BLaER1 (cell line): ENCODE results near the gene ACP4.
"Not testable (repeated sequence)": the region's sequence is repeated elsewhere in the genome, so short reads cannot be mapped to it uniquely, and the experiment has no call there.

Source experiments
- H3K27ac ChIP-seq: shearing (Covaris generic); formaldehyde crosslinking; 2 replicates; pipeline ENCODE4 v1.8.1; 2022
- H3K27me3 ChIP-seq: shearing (Covaris generic); formaldehyde crosslinking; 2 replicates; pipeline ENCODE4 v1.8.1; 2022
- H3K36me3 ChIP-seq: shearing (Covaris generic); formaldehyde crosslinking; 2 replicates; pipeline ENCODE4 v1.8.1; 2022
- H3K4me1 ChIP-seq: shearing (Covaris generic); formaldehyde crosslinking; 2 replicates; pipeline ENCODE4 v1.8.1; 2022
- H3K4me2 ChIP-seq: shearing (Covaris generic); formaldehyde crosslinking; 2 replicates; pipeline ENCODE4 v1.8.1; 2022
- H3K4me3 ChIP-seq: shearing (Covaris generic); formaldehyde crosslinking; 2 replicates; pipeline ENCODE4 v1.8.1; 2022
- H3K9ac ChIP-seq: shearing (Covaris generic); formaldehyde crosslinking; 2 replicates; pipeline ENCODE4 v1.8.1; 2022
- H3K9me3 ChIP-seq: shearing (Covaris generic); formaldehyde crosslinking; 2 replicates; pipeline ENCODE4 v1.8.1; 2022
- H4K20me1 ChIP-seq: shearing (Covaris generic); formaldehyde crosslinking; 2 replicates; pipeline ENCODE4 v1.8.1; 2022
- Cebpa-rat ChIP-seq: shearing (Covaris generic); IDR thresholded peaks from 2 replicates; pipeline ENCODE4 v1.8.1; 2022

Gene ACP4

DNA sequence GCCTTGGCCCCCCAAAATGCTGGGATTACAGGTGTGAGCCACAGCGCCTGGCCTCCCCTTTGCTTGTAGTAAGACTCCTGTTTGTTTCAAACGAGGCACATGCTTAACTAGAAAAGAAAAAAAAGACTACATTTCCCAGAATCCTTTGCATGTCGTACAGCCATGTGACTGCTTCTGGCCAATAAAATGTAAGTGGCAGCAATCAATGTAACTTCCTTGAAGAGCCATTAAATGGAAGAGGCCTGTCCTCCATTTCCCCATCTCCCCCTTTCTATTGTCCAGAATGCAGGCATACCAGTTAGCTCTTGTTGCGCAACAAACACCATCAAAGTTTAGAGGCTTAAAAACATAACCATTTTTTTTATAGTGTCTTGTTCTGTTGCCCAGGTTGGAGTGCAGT, 30.3 kb upstream of the ACP4 start:
- Histone ChIP-seq H3K27ac (no peak overlapping the region), H3K36me3 (no peaks in the 10 kb centered on the region), H3K4me2 (no peak overlapping the region), H3K9me3 (peaks cover 6% of the 10 kb centered on the region; the same call in 1 of the 2 replicates), H3K9ac (no peak overlapping the region), H4K20me1 (no peaks in the 10 kb centered on the region), H3K4me3 (no peak overlapping the region), H3K4me1 (no peaks in the 10 kb centered on the region), H3K27me3 (no peaks in the 10 kb centered on the region)
- TF ChIP-seq Cebpa-rat = peak; percentile 80

DNA sequence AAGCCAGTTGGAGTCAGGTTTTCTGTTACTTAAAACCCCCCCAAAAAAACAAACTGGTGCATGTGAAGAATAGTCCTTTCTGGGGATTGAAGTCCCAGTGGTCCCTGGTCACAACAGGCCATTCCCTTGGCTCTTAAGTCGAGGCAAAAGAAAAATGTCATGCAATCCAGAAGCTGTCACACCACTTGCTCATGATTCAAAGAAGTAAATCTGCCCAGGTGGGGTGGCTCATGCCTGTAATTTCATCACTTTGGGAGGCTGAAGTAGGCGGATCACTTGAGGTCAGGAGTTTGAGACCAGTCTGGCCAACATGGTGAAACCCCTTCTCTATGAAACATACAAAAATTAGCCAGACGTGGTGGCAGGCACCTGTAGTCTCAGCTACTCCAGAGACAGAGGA, 28.7 kb upstream of the ACP4 start:
- H3K4me2 ChIP-seq, H3K36me3 ChIP-seq, H3K27me3 ChIP-seq, H3K27ac ChIP-seq, H3K9ac ChIP-seq, H3K4me3 ChIP-seq, H3K4me1 ChIP-seq, H4K20me1 ChIP-seq, H3K9me3 ChIP-seq: not testable (repeated sequence)

DNA sequence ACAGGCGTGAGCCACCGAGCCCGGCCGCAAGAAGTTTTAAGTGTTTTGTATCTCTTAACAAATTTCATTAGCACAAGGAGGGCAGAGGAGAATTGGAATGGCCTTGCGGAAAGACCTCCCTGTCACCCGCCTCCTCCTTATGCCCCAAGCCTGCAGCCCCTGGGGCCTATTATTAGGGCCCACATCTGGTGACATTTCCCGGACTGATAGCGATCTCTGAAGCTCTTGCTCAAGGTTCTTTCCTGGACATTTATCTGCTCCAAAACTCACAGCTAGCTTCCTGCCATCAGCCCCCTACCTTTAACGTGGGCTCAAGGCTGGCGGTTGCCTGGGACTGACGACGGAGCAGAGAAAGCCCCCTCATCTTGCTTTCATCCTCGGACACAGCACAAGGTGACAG, 26.7 kb upstream of the ACP4 start:
- H3K9ac ChIP-seq, H3K4me3 ChIP-seq, H3K4me2 ChIP-seq, H3K36me3 ChIP-seq, H3K9me3 ChIP-seq, H3K27me3 ChIP-seq, H3K27ac ChIP-seq, H3K4me1 ChIP-seq, H4K20me1 ChIP-seq: not testable (repeated sequence)

DNA sequence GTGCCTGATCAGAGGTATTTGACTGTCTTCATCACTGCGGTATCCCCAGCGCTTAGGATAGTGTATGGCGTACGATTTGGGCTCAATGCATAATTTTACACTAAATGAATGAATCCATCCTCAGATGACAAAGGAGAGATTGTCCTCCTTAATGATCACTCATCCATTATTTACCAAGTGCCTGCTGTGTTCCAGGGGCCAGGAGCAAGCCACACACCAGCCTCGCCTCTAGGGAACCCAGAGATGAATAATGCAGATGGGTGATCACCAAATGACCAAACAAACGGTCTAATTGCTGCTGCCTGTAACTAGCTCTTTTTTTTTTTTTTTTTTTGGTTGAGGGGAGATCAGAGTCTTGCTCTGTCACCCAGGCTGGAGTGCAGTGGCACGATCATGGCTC, 25.8 kb upstream of the ACP4 start:
- Histone ChIP-seq H3K27ac (no peak overlapping the region), H3K9me3 (peaks cover 6% of the 10 kb centered on the region; the same call in 1 of the 2 replicates), H3K4me1 (no peaks in the 10 kb centered on the region), H3K9ac (no peak overlapping the region), H3K4me2 (no peak overlapping the region), H4K20me1 (no peaks in the 10 kb centered on the region), H3K36me3 (no peaks in the 10 kb centered on the region), H3K4me3 (no peak overlapping the region), H3K27me3 (no peaks in the 10 kb centered on the region)
- TF ChIP-seq Cebpa-rat = no peak

DNA sequence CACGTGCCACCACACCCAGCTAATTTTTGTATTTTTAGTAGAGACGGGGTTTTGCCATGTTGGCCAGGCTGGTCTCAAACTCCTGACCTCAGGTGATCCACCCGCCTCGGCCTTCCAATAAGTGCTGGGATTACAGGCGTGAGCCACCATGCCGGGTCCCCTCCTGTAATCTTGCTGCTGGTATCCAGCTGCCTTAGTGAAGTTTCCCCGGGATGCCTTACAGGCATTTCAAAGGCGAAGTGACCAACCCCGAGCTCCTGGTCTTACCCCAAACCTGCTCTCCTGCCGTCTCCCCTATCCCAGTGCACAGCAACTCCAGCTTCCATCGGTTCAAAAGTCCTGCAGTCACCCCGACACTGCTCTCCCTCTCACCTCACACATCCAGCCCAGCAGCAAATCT, 23.5 kb upstream of the ACP4 start:
- not testable (repeated sequence) for H3K9me3 ChIP-seq, H3K4me2 ChIP-seq, H3K27me3 ChIP-seq, H4K20me1 ChIP-seq, H3K4me3 ChIP-seq, H3K4me1 ChIP-seq, H3K27ac ChIP-seq, H3K36me3 ChIP-seq, H3K9ac ChIP-seq

DNA sequence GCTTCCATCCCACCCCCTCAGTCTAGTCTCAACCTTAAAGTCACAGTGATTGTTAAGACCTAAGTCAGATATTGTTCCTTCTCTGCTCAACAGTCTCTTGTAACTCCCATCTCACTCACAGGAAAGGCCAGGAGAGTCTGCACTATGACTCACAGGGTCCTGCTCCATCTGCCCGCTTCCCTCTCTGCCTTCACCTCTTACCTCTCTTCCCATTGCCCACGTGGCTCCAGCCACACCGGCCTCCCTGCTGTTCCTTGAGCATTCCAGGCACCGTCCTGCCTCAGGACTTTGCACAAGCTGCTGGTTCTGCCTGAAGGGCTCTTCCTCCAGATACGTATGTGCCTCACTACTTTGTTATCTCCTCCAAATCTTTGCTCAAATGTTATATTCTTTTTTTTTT, 23.0 kb upstream of the ACP4 start:
- not testable (repeated sequence) for H3K36me3 ChIP-seq, H3K4me2 ChIP-seq, H4K20me1 ChIP-seq, H3K4me3 ChIP-seq, H3K27me3 ChIP-seq, H3K9ac ChIP-seq, H3K9me3 ChIP-seq, H3K4me1 ChIP-seq, H3K27ac ChIP-seq

DNA sequence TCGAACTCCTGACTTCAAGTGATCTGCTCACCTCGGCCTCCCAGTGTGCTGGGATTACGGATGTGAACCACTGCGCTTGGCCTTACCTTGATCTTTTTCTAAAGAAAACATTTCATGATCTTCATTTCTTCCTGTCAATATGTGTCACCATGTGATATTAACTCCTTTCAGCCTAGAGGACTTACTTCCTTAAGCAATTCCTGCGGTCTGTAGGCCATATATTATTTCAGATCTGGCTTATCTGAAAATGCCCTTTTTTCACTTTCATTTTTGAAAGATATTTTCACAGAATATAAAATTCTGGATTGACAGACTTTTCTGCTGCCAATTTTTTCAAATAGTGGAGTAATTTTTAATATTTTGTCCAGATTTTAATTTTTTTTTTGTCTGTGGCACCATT, 21.9 kb upstream of the ACP4 start:
- no peak overlapping the region for H3K9ac ChIP-seq
- no peaks in the 10 kb centered on the region for H3K27me3 ChIP-seq
- no peak overlapping the region for H3K4me2 ChIP-seq
- no peaks in the 10 kb centered on the region for H3K36me3 ChIP-seq
- H3K4me3 ChIP-seq = no peak overlapping the region
- H3K9me3 ChIP-seq = no peaks in the 10 kb centered on the region
- H4K20me1 ChIP-seq = no peaks in the 10 kb centered on the region
- no peak overlapping the region for H3K27ac ChIP-seq
- no peaks in the 10 kb centered on the region for H3K4me1 ChIP-seq
- TF ChIP-seq Cebpa-rat = no peak

DNA sequence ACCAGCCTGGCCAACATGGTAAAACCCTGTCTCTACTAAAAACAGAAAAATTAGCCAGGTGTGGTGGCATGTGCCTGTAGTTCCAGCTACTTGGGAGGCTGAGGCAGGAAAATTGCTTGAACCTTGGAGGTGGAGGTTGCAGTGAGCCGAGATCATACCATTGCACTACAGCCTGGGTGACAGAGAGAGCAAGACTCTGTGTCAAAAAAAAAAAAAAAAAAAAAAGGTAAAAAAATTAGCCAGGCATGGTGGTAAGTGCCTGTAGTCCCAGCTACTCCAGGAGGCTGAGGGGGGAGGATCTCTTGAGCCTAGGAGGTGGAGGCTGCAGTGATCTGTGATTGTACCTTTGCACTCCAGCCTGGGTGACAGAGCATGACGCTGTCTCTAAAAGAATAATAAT, 20.1 kb upstream of the ACP4 start, which contains the start of gene GPR32:
Gene GPR32, plus strand, starts transcription at position 301 of the 400 bp plus-strand sequence. CDS start 137 bp downstream, outside the sequence.
- not testable (repeated sequence) for H3K4me1 ChIP-seq, H3K4me3 ChIP-seq, H3K9ac ChIP-seq, H3K36me3 ChIP-seq, H3K27ac ChIP-seq, H4K20me1 ChIP-seq, H3K27me3 ChIP-seq, H3K9me3 ChIP-seq, H3K4me2 ChIP-seq

DNA sequence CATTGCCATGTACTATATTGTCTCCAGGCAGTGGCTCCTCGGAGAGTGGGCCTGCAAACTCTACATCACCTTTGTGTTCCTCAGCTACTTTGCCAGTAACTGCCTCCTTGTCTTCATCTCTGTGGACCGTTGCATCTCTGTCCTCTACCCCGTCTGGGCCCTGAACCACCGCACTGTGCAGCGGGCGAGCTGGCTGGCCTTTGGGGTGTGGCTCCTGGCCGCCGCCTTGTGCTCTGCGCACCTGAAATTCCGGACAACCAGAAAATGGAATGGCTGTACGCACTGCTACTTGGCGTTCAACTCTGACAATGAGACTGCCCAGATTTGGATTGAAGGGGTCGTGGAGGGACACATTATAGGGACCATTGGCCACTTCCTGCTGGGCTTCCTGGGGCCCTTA, 19.3 kb upstream of the ACP4 start:
- Histone ChIP-seq H3K4me1 (no peaks in the 10 kb centered on the region), H3K4me3 (no peak overlapping the region), H3K9ac (no peak overlapping the region), H3K27ac (no peak overlapping the region), H3K9me3 (no peaks in the 10 kb centered on the region), H3K27me3 (peaks cover 17% of the 10 kb centered on the region), H4K20me1 (no peaks in the 10 kb centered on the region), H3K4me2 (no peak overlapping the region), H3K36me3 (no peaks in the 10 kb centered on the region)
- no peak for TF ChIP-seq Cebpa-rat

DNA sequence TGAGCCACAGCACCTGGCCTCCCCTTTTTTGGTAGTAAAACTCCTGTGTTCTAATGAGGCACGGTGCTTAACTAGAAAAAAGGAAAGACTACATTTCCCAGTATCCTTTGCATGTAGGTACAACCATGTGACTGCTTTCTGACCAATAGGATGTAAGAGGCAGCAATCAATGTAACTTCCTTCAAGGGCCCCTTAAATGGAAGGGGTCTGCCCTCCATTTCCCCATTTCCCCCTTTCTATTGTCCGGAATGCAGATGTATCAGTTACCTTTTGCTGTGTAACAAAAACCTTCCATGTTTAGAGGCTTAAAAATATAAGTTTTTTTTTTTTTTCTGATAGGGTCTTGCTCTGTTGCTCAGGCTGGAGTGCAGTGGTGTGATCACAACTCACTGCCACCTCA, 17.7 kb upstream of the ACP4 start:
- peaks cover 6% of the 10 kb centered on the region for H4K20me1 ChIP-seq
- H3K9me3 ChIP-seq = 0 out of 2 replicates have a peak, but pooled peaks cover 6% of the 10 kb centered on the region
- H3K27me3 ChIP-seq = peaks cover 33% of the 10 kb centered on the region
- H3K9ac ChIP-seq = no peak overlapping the region
- H3K27ac ChIP-seq = no peak overlapping the region
- H3K36me3 ChIP-seq = no peaks in the 10 kb centered on the region
- H3K4me2 ChIP-seq = no peak overlapping the region
- H3K4me1 ChIP-seq = peaks cover 6% of the 10 kb centered on the region
- H3K4me3 ChIP-seq = no peak overlapping the region
- no peak for TF ChIP-seq Cebpa-rat

DNA sequence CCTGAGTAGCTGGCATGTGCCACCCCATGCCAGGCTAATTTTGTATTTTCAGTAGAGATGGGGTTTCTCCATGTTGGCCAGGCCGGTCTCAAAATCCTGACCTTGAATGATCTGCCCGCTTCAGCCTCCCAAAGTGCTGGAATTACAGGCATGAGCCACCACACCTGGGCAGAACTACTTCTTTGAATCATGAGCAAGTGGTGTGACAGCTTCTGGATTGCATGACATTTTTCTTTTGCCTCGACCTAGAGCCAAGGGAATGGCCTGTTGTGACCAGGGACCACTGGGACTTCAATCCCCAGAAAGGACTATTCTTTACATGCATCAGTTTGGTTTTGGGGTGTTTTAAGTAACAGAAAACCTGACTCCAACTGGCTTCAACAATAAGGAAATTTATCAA, 17.3 kb upstream of the ACP4 start:
- not testable (repeated sequence) for H3K4me3 ChIP-seq, H3K4me2 ChIP-seq, H3K9ac ChIP-seq, H3K9me3 ChIP-seq, H3K36me3 ChIP-seq, H3K27ac ChIP-seq
- peaks cover 37% of the 10 kb centered on the region for H3K27me3 ChIP-seq
- H4K20me1 ChIP-seq = peaks cover 10% of the 10 kb centered on the region
- H3K4me1 ChIP-seq = peaks cover 10% of the 10 kb centered on the region

DNA sequence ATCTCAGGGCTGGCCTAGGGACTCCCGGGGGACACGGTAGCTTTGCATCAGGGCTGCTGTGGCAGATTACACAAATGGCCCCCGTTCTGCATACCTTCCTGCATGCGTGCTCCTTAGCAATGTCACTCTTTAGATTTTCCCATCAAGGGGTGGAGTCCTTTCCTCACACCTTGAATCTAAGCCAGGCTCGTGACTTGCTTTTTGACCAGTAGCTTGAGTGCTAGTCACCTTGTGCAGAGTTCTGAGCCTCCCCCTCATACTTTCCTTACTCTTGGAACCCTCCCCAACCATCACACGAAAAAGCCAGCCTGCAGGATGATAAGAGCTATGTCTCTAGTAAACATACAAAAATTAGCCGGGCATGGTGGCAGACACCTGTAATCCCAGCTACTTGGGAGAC, 16.8 kb upstream of the ACP4 start:
- H3K9ac ChIP-seq, H3K27ac ChIP-seq, H3K9me3 ChIP-seq, H3K36me3 ChIP-seq, H3K4me3 ChIP-seq, H3K4me2 ChIP-seq: not testable (repeated sequence)
- Histone ChIP-seq H3K4me1 (peaks cover 15% of the 10 kb centered on the region), H4K20me1 (peaks cover 16% of the 10 kb centered on the region), H3K27me3 (peaks cover 43% of the 10 kb centered on the region)
